Keratinocyte (primary cell): Measurements from ENCODE around the gene XPC. TPM values are rescaled to one million over a fixed set of nuclear protein-coding genes. Genes with fewer than 3 reads are reported as not detected.

Experiments used
- DNase-seq: peaks from one replicate; pipeline ENCODE4 v3.0.0-alpha.2; 2011; ENCODE audit warnings: low read depth, missing footprints, low spot score
- FAIRE-seq: peaks from 2 replicates; lab custom pipeline; 2011; peaks lifted over from hg19 to GRCh38; lab: Jason Lieb, UNC
- H2AFZ ChIP-seq: 2 replicates; pipeline ENCODE4 v1.6.0; 2012; ENCODE audit warnings: low read length, control low read depth, inconsistent platforms; ENCODE audit not compliant: control insufficient read depth
- H3K27ac ChIP-seq: 2 replicates; pipeline ENCODE4 v1.5.1; 2011; ENCODE audit warnings: low read length; ENCODE audit not compliant: control insufficient read depth, insufficient read depth
- H3K27me3 ChIP-seq: 3 replicates; pipeline ENCODE4 v1.6.0; 2011; ENCODE audit warnings: low read length; ENCODE audit not compliant: control insufficient read depth, insufficient read depth; ENCODE audit errors: extremely low read depth
- H3K36me3 ChIP-seq, 2 experiments: 2 replicates in 1 of 2; 3 replicates in 1 of 2; pipeline ENCODE4 v1.5.1; 2011; ENCODE audit warnings: low read length in 2 of 2, mild to moderate bottlenecking in 1 of 2; ENCODE audit not compliant: control insufficient read depth in 2 of 2, insufficient read depth in 2 of 2; ENCODE audit errors: extremely low read depth in 1 of 2
- H3K4me1 ChIP-seq: 3 replicates; pipeline ENCODE4 v1.5.1; 2011; ENCODE audit warnings: low read length; ENCODE audit not compliant: control insufficient read depth, insufficient read depth; ENCODE audit errors: extremely low read depth
- H3K4me2 ChIP-seq: 3 replicates; pipeline ENCODE4 v1.6.0; 2011; ENCODE audit warnings: low read depth, low read length; ENCODE audit not compliant: control insufficient read depth, insufficient read depth; ENCODE audit errors: extremely low read depth
- H3K4me3 ChIP-seq, 3 experiments: fragments of 200-600 bp in 1 of 3; sonication (generic) in 1 of 3; 2 replicates in 2 of 3; 3 replicates in 1 of 3; pipeline ENCODE4 v1.5.1; 2011 to 2016; ENCODE audit warnings: low read length in 3 of 3, mild to moderate bottlenecking in 3 of 3, control low read depth in 2 of 3, inconsistent platforms in 1 of 3, low read depth in 1 of 3, mixed read lengths in 1 of 3, mixed run types in 1 of 3, moderate library complexity in 1 of 3; ENCODE audit not compliant: control insufficient read depth in 2 of 3, insufficient read depth in 2 of 3; ENCODE audit errors: extremely low read depth in 1 of 3
- H3K79me2 ChIP-seq: 2 replicates; pipeline ENCODE4 v1.6.0; 2012; ENCODE audit warnings: low read length; ENCODE audit not compliant: control insufficient read depth, insufficient read depth
- H3K9ac ChIP-seq: 3 replicates; pipeline ENCODE4 v1.6.0; 2011; ENCODE audit warnings: low read length; ENCODE audit not compliant: control insufficient read depth, insufficient read depth; ENCODE audit errors: extremely low read depth
- H3K9me1 ChIP-seq: 3 replicates; pipeline ENCODE4 v1.6.0; 2011; ENCODE audit warnings: low read length; ENCODE audit not compliant: control insufficient read depth, insufficient read depth; ENCODE audit errors: extremely low read depth
- H3K9me3 ChIP-seq: 2 replicates; pipeline ENCODE4 v1.5.1; 2012; ENCODE audit warnings: low read depth, low read length; ENCODE audit not compliant: control insufficient read depth
- H4K20me1 ChIP-seq: 3 replicates; pipeline ENCODE4 v1.6.0; 2011; ENCODE audit warnings: low read length; ENCODE audit not compliant: control insufficient read depth, insufficient read depth; ENCODE audit errors: extremely low read depth
- EZH2 ChIP-seq: IDR thresholded peaks from one replicate; pipeline ENCODE4 v1.6.1; 2012; ENCODE audit warnings: inconsistent platforms, mild to moderate bottlenecking, low read length, moderate library complexity
- dilution Hi-C: fragments of 300-500 bp; cut with MboI; formaldehyde crosslinking; loops from one replicate; pipeline ENCODE4 v1.7.0; 2020; ENCODE audit warnings: low sequenced_read_pairs; ENCODE audit not compliant: extremely low pct_ligation_motif_present
- polyA plus RNA-seq, 5 experiments: library from polyadenylated mRNA; depleted of rRNA in 3 of 5; stranded (reverse) in 3 of 5; stranded (forward) in 1 of 5; unstranded in 1 of 5; fragments of >200 nt; gene quantifications; 1 replicate in 1 of 5; 2 replicates in 3 of 5; 3 replicates in 1 of 5; pipeline versions ENCODE4 v1.2.1 to v1.2.3, GENCODE V29; 2011 to 2012; ENCODE audit warnings: missing spikeins in 2 of 5, low read depth in 1 of 5, low replicate concordance in 1 of 5
- TF ChIP-seq, protein P1 (sequence below), 3 experiments: IDR thresholded peaks in 1 of 3; conservative IDR thresholded peaks in 1 of 3; optimal IDR thresholded peaks in 1 of 3; 2 replicates in 2 of 3; 3 replicates in 1 of 3; pipeline versions ENCODE3 to v1.5.1; 2011; ENCODE audit warnings: low read length in 3 of 3, mild to moderate bottlenecking in 3 of 3, moderate library complexity in 2 of 3, control low read depth in 1 of 3, inconsistent platforms in 1 of 3; ENCODE audit not compliant: insufficient read depth in 2 of 3; ENCODE audit errors: extremely low read depth in 1 of 3

Gene XPC
- polyA plus RNA-seq, 1 donor (not counting 4 experiments of a cell fraction or from before 2014, with no cell fraction given): 24.9 TPM

DNA sequence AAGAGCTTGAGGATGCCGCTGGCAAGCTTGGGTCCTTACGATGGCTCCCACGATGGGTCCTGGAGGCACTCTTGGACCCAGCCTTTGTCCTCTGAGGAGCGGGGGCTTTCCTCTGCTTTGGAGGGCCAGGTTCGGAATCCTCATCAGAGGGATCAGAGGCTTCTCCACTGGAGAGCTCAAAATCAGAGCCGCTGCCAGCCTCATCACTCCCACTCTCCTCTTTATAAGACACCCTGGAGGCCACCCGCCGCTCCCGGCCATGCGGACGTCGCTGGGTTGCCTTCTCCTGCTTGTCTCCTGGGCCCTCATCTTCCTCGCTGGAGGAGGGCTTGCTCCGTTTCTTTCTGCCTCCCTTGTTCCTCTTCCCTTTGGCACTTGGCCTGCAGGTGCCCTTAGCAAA, 20.0 kb downstream of the XPC start:
- FAIRE-seq (no peak), DNase-seq (no peak)
- no peaks in the 10 kb centered on the region for H3K9me1 ChIP-seq
- H3K4me3 ChIP-seq: no peak overlapping the region
- TF ChIP-seq, protein P1, sequence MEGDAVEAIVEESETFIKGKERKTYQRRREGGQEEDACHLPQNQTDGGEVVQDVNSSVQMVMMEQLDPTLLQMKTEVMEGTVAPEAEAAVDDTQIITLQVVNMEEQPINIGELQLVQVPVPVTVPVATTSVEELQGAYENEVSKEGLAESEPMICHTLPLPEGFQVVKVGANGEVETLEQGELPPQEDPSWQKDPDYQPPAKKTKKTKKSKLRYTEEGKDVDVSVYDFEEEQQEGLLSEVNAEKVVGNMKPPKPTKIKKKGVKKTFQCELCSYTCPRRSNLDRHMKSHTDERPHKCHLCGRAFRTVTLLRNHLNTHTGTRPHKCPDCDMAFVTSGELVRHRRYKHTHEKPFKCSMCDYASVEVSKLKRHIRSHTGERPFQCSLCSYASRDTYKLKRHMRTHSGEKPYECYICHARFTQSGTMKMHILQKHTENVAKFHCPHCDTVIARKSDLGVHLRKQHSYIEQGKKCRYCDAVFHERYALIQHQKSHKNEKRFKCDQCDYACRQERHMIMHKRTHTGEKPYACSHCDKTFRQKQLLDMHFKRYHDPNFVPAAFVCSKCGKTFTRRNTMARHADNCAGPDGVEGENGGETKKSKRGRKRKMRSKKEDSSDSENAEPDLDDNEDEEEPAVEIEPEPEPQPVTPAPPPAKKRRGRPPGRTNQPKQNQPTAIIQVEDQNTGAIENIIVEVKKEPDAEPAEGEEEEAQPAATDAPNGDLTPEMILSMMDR (optimal IDR thresholded peaks at IDR 0.05 in 1 of 3, IDR thresholded peaks at IDR 0.05 in 1 of 3, conservative IDR thresholded peaks at IDR 0.05 in 1 of 3; ENCODE audit: extremely low read depth in 1 of 3, insufficient read depth in 2 of 3, low read length in 3 of 3): no peak
- TF ChIP-seq EZH2: no peak
- peaks cover 22% of the 10 kb centered on the region for H3K79me2 ChIP-seq
- no peak overlapping the region for H3K27ac ChIP-seq
- no peaks in the 10 kb centered on the region for H4K20me1 ChIP-seq
- H3K27me3 ChIP-seq: no peaks in the 10 kb centered on the region
- H3K9ac ChIP-seq: no peak overlapping the region
- H3K4me2 ChIP-seq: no peak overlapping the region
- H2AFZ ChIP-seq: no peak overlapping the region
- dilution Hi-C loops: no loop called here
- peaks cover 29% of the 10 kb centered on the region for H3K4me1 ChIP-seq
- peaks cover 24 to 71% of the 10 kb centered on the region in 2 experiments for H3K36me3 ChIP-seq
- peaks cover 5% of the 10 kb centered on the region for H3K9me3 ChIP-seq

DNA sequence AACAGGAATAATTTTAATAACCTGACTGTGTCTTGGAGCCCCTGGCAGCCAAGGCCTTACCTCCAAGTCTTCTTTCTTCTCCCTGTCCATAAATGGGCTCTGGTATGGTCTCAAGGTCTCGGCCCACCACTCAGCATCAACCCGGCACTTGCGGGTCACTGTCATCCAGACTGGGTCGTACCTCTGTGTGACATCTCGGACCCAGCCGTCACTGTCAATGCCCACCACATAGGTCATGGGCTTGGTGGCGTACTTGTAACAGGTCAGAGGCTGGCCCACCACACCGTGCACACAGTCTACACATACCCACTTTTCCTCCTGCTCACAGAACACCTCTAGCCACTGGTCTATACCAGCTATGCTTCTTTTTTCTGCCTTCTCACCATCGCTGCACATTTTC, 20.4 kb downstream of the XPC start:
- no peak for DNase-seq
- Histone ChIP-seq H3K4me1 (peaks cover 29% of the 10 kb centered on the region), H3K27me3 (no peaks in the 10 kb centered on the region), H3K79me2 (peaks cover 22% of the 10 kb centered on the region), H3K4me3 (no peak overlapping the region), H3K36me3 (peaks cover 27 to 72% of the 10 kb centered on the region in 2 experiments), H3K9me3 (peaks cover 5% of the 10 kb centered on the region), H3K9ac (no peak overlapping the region), H4K20me1 (no peaks in the 10 kb centered on the region), H2AFZ (no peak overlapping the region), H3K4me2 (no peak overlapping the region), H3K27ac (no peak overlapping the region), H3K9me1 (no peaks in the 10 kb centered on the region)
- dilution Hi-C loops: no loop called here
- no peak for FAIRE-seq
- TF ChIP-seq EZH2: no peak
- TF ChIP-seq, protein P1 (optimal IDR thresholded peaks at IDR 0.05 in 1 of 3, IDR thresholded peaks at IDR 0.05 in 1 of 3, conservative IDR thresholded peaks at IDR 0.05 in 1 of 3; ENCODE audit: extremely low read depth in 1 of 3, insufficient read depth in 2 of 3, low read length in 3 of 3): no peak
